SU-DHL-6 (cell line): ENCODE results near the gene HS6ST2.

ENCODE experiments used
- H2AFZ ChIP-seq: fragments of 200-600 bp; sonication (generic); 2 replicates; pipeline ENCODE4 v1.6.1; 2014; ENCODE audit warnings: low read depth, mild to moderate bottlenecking, moderate library complexity, mixed read lengths, antibody characterized with exemption, low read length; ENCODE audit not compliant: severe bottlenecking
- H3F3A ChIP-seq: fragments of 200-600 bp; shearing (Covaris generic); 2 replicates; pipeline ENCODE4 v1.6.0; 2016; ENCODE audit warnings: antibody characterized with exemption, mild to moderate bottlenecking; ENCODE audit not compliant: insufficient read depth
- H3K27ac ChIP-seq: fragments of 200-600 bp; sonication (generic); 2 replicates; pipeline ENCODE4 v1.5.1; 2016; ENCODE audit warnings: low read depth, mild to moderate bottlenecking, low read length, moderate library complexity, mixed read lengths
- H3K27me3 ChIP-seq: fragments of 200-600 bp; sonication (generic), shearing (Covaris generic); 2 replicates; pipeline ENCODE4 v1.6.0; 2014; ENCODE audit warnings: mild to moderate bottlenecking, low read length
- H3K36me3 ChIP-seq: fragments of 200-600 bp; sonication (generic); 2 replicates; pipeline ENCODE4 v1.6.1; 2014; ENCODE audit warnings: mild to moderate bottlenecking, low read length, mixed read lengths
- H3K4me2 ChIP-seq: fragments of 300-600, 200-600 bp; shearing (Covaris generic), sonication (generic); 2 replicates; pipeline ENCODE4 v1.6.0; 2014; ENCODE audit warnings: low read length, low read depth, mild to moderate bottlenecking; ENCODE audit not compliant: poor library complexity, severe bottlenecking
- H3K4me3 ChIP-seq: fragments of 200-600 bp; sonication (generic); 2 replicates; pipeline ENCODE4 v1.5.1; 2014; ENCODE audit warnings: antibody characterized with exemption, low read length, mild to moderate bottlenecking, mixed read lengths; ENCODE audit not compliant: insufficient read depth, poor library complexity, severe bottlenecking
- H3K79me2 ChIP-seq: fragments of 200-600 bp; sonication (generic); 2 replicates; pipeline ENCODE4 v1.6.1; 2014; ENCODE audit warnings: mild to moderate bottlenecking, low read length, moderate library complexity; ENCODE audit not compliant: insufficient read depth
- H3K9ac ChIP-seq: fragments of 200-600 bp; sonication (generic); 2 replicates; pipeline ENCODE4 v1.7.0; 2014; ENCODE audit warnings: mild to moderate bottlenecking, low read length
- H3K9me2 ChIP-seq: fragments of 200-600 bp; sonication (generic); replicated peaks from 2 replicates; pipeline ENCODE4 v1.6.1; 2014; ENCODE audit warnings: low read length; ENCODE audit not compliant: insufficient read depth
- H3K9me3 ChIP-seq: fragments of 200-600 bp; sonication (generic); 2 replicates; pipeline ENCODE4 v1.6.1; 2014; ENCODE audit warnings: low read length, mixed read lengths; ENCODE audit not compliant: insufficient read depth
- H4K20me1 ChIP-seq: fragments of 200-600 bp; sonication (generic); 2 replicates; pipeline ENCODE4 v1.6.1; 2014; ENCODE audit warnings: low read depth, mild to moderate bottlenecking, antibody characterized with exemption, low read length, moderate library complexity, mixed read lengths
- CTCF ChIP-seq: fragments of 200-600 bp; sonication (generic); IDR thresholded peaks from one replicate; pipeline ENCODE4 v1.5.1; 2017; ENCODE audit warnings: antibody characterized with exemption, mild to moderate bottlenecking, low read length, moderate library complexity; ENCODE audit not compliant: insufficient read depth, poor library complexity, severe bottlenecking
- EZH2phosphoT487 ChIP-seq: fragments of 200-600 bp; sonication (generic), shearing (Covaris generic); conservative IDR thresholded peaks from 2 replicates; pipeline ENCODE4 v1.6.1; 2018; ENCODE audit warnings: mild to moderate bottlenecking, antibody characterized with exemption, low read length, moderate library complexity, mixed read lengths

The HS6ST2 gene

DNA sequence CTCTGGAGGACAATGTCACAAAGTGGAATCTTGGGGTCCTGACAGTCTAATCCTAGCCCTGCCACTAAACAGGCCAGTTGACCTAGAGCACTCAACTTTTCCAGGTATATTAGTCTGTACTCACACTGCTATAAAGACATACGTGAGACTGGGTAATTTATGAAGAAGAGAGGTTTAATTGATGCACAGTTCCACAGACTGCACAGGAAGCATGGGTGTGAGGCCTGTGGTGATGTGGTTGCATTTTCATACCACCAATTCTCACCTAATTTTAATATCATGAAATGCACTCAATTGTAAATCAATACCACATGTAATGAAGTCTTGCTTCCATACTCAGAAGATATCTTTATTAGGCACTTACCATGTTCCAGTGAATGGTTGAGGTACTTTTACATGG is 192.0 kb downstream of the HS6ST2 start:
- Histone ChIP-seq H3K4me3 (no peak overlapping the region), H3K4me2 (no peak overlapping the region), H4K20me1 (no peaks in the 10 kb centered on the region), H3K36me3 (no peaks in the 10 kb centered on the region), H3K9me2 (no peaks in the 10 kb centered on the region), H3K27ac (no peak overlapping the region), H3K27me3 (no peaks in the 10 kb centered on the region), H3K79me2 (no peaks in the 10 kb centered on the region), H3K9ac (no peak overlapping the region), H2AFZ (no peak overlapping the region), H3K9me3 (no peaks in the 10 kb centered on the region), H3F3A (no peaks in the 10 kb centered on the region)
- TF ChIP-seq EZH2phosphoT487, result no peak
- no peak for TF ChIP-seq CTCF

DNA sequence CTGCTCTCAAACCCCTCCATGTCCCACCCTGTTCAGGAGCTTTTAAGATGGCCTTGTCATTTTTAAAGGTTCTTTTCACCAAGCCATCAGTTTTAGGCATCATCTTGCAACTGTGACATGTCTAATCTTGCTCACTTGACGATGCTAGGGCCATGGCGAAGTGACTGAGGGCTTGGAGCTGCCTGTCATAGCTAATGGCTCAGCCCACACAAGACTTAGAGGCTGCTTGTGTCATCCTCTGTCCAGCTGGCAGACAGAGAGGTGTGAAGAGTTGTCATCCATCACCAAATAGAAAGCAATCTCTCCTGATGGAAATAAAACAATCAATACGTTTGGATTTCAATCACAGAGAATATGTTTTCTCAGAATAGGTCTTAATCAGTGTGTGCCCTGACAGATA is 194.9 kb downstream of the HS6ST2 start:
- TF ChIP-seq EZH2phosphoT487 (no peak), CTCF (no peak)
- Histone ChIP-seq H2AFZ (no peak overlapping the region), H3K79me2 (no peaks in the 10 kb centered on the region), H3K9me3 (no peaks in the 10 kb centered on the region), H3K9me2 (no peaks in the 10 kb centered on the region), H4K20me1 (no peaks in the 10 kb centered on the region), H3K27ac (no peak overlapping the region), H3K36me3 (no peaks in the 10 kb centered on the region), H3K27me3 (no peaks in the 10 kb centered on the region), H3K9ac (no peak overlapping the region), H3K4me2 (no peak overlapping the region), H3K4me3 (no peak overlapping the region), H3F3A (no peaks in the 10 kb centered on the region)

DNA sequence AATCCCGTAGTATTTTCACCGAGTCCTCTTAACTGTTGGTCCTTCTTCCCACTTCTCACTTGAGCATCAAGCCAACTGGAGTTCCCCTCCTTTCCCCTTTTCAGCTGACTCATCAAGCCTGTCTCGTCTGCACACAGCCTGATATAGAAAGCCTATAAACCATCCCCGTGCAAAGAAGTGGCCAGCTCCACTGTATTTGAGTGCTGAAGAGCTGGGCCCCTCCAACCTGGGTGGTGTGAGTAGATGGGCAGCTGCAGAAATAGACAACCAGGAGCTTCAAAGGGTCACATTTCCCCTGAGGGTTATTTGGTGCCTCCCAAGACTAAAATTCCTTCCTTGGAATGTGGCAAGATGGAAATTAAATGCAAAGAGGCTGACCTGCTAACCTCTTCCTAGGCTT is 199.7 kb downstream of the HS6ST2 start:
- no peaks in the 10 kb centered on the region for H3K79me2 ChIP-seq
- no peaks in the 10 kb centered on the region for H3F3A ChIP-seq
- TF ChIP-seq CTCF (no peak), EZH2phosphoT487 (no peak)
- H4K20me1 ChIP-seq, result no peaks in the 10 kb centered on the region
- no peak overlapping the region for H2AFZ ChIP-seq
- no peaks in the 10 kb centered on the region for H3K9me3 ChIP-seq
- H3K27ac ChIP-seq, result no peak overlapping the region
- no peaks in the 10 kb centered on the region for H3K27me3 ChIP-seq
- H3K36me3 ChIP-seq, result no peaks in the 10 kb centered on the region
- H3K4me3 ChIP-seq, result no peak overlapping the region
- no peak overlapping the region for H3K4me2 ChIP-seq
- no peak overlapping the region for H3K9ac ChIP-seq
- H3K9me2 ChIP-seq, result no peaks in the 10 kb centered on the region
